ENCODE measurements around the gene EEF1AKMT1.
A peak's percentile ranks its signal among the peaks of the same experiment; 100 is the strongest.

Gene EEF1AKMT1

DNA sequence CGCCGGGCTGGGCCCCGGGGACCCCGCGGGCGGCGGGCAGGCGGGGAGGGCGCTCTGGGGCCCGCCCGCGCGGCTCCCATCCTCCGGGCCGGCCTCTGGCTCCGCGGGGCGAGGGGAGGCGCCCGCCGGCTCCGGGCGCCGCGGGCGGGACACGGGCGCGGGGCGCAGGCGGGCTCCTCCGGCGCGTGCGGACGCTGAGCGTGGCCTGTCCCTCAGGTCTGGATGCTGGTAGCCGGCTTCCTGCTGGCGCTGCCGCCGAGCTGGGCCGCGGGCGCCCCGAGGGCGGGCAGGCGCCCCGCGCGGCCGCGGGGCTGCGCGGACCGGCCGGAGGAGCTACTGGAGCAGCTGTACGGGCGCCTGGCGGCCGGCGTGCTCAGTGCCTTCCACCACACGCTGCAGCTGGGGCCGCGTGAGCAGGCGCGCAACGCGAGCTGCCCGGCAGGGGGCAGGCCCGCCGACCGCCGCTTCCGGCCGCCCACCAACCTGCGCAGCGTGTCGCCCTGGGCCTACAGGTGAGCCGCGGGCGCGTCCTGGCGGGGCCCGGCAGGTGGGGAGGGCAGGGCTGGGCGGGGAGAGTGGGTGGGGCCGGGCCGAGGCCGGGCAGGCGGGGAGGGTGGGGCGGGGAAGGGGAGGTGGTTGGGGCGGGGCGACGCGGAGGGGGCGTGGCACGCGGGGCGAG, 69.8 kb downstream of the EEF1AKMT1 start:
- TF ChIP-seq TAF1 (IDR thresholded peaks at IDR 0.05; ENCODE audit: borderline replicate concordance, low read depth, low read length) (0 out of 2 replicates have a peak, but pooled peaks have one; percentile 24), POLR2AphosphoS5 (IDR thresholded peaks at IDR 0.05; ENCODE audit: low read depth, low read length) (no peak), POLR2A (IDR thresholded peaks at IDR 0.05; ENCODE audit: low read depth, low read length) (peak; percentile 29; the same call in 1 of the 2 replicates)
- FAIRE-seq: peak; percentile 94
- DNase-seq (ENCODE audit: insufficient read length): peak; percentile 92

DNA sequence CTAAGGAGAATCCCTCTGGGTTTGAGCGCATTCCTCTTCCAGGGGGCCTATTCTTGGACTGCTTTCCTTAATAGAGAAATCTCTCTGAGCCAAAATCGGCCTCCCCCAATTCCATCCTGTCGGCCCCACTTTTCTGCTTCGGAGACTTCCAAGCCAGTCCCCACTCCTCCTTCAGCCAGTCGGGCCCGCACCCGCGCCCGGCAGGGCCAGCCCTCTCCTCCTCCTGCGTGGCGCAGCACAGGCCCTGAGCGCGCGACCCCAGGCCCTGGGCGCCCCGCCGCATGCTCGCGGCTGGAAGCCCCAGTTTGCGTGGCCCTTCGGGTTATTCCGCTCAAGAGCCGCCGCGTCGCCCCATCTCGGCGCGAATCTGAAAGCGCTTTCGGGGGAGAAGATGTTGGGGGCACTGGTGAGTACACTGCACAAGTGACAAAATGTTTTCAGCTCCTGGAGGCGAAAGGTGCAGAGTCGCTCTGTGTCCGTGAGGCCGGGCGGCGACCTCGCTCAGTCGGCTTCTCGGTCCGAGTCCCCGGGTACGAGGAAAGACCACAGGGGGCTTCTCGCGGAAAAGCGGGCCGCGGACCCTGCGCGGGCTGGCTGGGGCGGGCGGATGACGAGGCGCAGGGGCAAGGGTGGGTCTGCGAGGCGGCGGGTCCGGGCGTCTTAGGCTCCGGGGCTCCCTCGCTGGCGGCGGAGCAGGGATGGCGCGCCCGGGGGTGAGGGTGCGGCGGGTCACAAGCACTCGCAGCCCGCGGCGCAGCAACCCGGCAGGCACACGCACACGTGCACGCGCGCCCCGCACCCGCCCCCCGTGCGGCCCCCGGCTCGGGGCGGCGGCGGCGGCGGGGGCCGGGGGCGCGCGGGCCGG, 70.6 kb downstream of the EEF1AKMT1 start, which contains the start of gene IL17D:
IL17D (plus strand) TSS at position 785 of the 865 bp plus-strand sequence. CDS start 303 bp downstream, outside the sequence.
- peak; percentile 57 for DNase-seq (ENCODE audit: insufficient read length)
- TF ChIP-seq POLR2A (IDR thresholded peaks at IDR 0.05; ENCODE audit: low read depth, low read length): no peak
- TF ChIP-seq TAF1 (IDR thresholded peaks at IDR 0.05; ENCODE audit: borderline replicate concordance, low read depth, low read length): no peak
- TF ChIP-seq POLR2AphosphoS5 (IDR thresholded peaks at IDR 0.05; ENCODE audit: low read depth, low read length): no peak
- FAIRE-seq: peak; percentile 14

DNA sequence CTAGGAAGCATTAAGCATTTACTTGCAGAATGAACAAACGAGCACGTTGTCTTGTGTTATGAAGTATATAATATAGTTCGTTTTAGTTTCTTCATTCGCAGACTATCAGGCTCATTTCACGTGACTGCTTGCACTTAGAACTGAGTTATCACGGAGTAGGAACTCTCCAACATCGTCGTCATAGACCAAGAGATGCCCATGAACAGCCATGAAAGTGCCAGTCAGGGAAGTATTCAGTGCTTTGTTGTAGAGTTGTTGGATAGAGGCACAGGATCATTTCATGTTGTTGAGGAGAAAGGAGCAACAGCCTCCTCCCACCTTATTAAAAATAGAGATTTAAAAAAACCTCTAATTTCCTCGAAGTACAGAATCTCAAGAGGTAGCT, 71.2 kb downstream of the EEF1AKMT1 start:
- DNase-seq (ENCODE audit: insufficient read length) (no peak), FAIRE-seq (no peak)
- no peak for TF ChIP-seq TAF1 (IDR thresholded peaks at IDR 0.05; ENCODE audit: borderline replicate concordance, low read depth, low read length)
- no peak for TF ChIP-seq POLR2AphosphoS5 (IDR thresholded peaks at IDR 0.05; ENCODE audit: low read depth, low read length)
- TF ChIP-seq POLR2A (IDR thresholded peaks at IDR 0.05; ENCODE audit: low read depth, low read length): no peak

DNA sequence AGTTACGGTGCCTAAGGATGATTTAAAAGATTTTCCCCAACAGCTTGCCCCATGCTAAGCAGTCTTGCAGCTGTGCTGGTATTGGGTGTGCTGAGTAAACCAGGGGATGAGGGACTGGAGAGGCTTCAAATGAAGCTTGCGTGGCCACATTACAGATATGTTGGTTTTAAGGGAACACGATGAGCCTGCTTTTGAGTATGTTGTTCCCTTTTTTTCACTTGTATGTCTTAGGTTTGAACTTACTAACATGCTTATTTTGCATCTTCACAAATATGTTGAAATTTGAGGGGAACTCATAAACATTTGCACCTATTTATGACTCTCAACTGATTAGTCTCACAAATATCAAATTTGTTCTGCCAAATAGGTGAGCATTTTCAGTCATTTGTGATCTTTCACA, 72.3 kb downstream of the EEF1AKMT1 start:
- no peak for FAIRE-seq

DNA sequence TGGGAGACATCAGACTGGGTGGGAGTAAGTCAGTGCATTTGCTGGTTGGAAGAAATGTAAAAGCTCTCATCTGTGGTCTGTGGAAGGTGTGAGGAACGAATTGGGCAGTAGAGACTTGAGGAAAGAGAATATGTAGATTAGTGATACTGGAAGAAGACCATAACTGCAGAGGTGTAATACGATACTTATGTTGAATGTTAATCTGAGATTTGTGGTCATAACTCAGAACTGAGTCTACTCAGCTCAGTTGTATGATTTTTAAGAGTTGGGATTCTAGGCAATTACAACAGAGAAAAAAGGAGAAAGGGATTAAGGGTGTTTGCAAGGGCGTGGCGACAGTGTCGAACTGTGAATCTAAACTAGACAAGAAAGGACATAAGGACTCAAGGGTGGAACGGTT, 73.5 kb downstream of the EEF1AKMT1 start:
- DNase-seq (ENCODE audit: insufficient read length): no peak
- TF ChIP-seq TAF1 (IDR thresholded peaks at IDR 0.05; ENCODE audit: borderline replicate concordance, low read depth, low read length) (no peak), POLR2AphosphoS5 (IDR thresholded peaks at IDR 0.05; ENCODE audit: low read depth, low read length) (no peak), POLR2A (IDR thresholded peaks at IDR 0.05; ENCODE audit: low read depth, low read length) (no peak)
- no peak for FAIRE-seq

More for the DNA sequence above, 72.3 kb downstream of the EEF1AKMT1 start:
- TF ChIP-seq TAF1 (IDR thresholded peaks at IDR 0.05; ENCODE audit: borderline replicate concordance, low read depth, low read length) (no peak), POLR2AphosphoS5 (IDR thresholded peaks at IDR 0.05; ENCODE audit: low read depth, low read length) (no peak), POLR2A (IDR thresholded peaks at IDR 0.05; ENCODE audit: low read depth, low read length) (no peak)
- DNase-seq (ENCODE audit: insufficient read length): no peak

DNA sequence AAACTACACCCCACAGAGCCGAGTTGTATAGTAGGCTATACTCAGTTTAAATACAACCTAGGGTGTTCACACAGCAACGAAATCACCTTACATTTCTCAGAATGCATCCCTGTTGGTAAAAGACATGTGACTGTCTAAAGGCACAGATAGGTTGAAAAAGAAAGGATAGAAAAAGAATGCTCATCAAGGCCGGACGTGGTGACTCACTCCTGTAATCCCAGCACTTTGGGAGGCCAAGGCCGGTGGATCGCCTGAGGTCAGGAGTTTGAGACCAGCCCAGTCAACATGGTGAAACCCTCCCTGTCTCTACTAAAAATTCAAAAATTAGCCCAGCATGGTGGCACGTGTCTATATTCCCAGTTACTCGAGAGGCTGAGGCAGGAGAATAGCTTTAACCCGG, 74.0 kb downstream of the EEF1AKMT1 start:
- DNase-seq (ENCODE audit: insufficient read length): no peak
- TF ChIP-seq TAF1 (IDR thresholded peaks at IDR 0.05; ENCODE audit: borderline replicate concordance, low read depth, low read length) (no peak), POLR2A (IDR thresholded peaks at IDR 0.05; ENCODE audit: low read depth, low read length) (no peak), POLR2AphosphoS5 (IDR thresholded peaks at IDR 0.05; ENCODE audit: low read depth, low read length) (no peak)
- FAIRE-seq: no peak

DNA sequence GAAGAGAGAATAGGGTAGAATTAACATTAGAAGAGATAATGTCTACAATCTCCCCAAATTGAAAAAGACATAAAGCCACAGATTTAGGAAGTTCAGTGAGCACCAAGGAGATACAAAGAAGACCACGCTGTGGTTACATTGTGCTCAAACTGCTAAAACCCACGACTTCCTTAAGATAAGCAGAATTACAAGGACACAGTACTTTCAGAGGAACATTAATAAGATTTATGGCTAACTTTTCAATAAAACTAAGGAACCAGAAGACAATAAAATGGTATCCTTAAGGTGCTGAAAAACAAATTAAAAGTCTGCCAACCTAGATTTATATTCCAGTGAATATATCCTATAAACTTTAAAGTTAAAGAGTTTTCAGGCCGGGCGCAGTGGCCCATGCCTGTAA, 77.7 kb downstream of the EEF1AKMT1 start:
- DNase-seq (ENCODE audit: insufficient read length): no peak
- FAIRE-seq: no peak
- TF ChIP-seq TAF1 (IDR thresholded peaks at IDR 0.05; ENCODE audit: borderline replicate concordance, low read depth, low read length) (no peak), POLR2AphosphoS5 (IDR thresholded peaks at IDR 0.05; ENCODE audit: low read depth, low read length) (no peak), POLR2A (IDR thresholded peaks at IDR 0.05; ENCODE audit: low read depth, low read length) (no peak)

DNA sequence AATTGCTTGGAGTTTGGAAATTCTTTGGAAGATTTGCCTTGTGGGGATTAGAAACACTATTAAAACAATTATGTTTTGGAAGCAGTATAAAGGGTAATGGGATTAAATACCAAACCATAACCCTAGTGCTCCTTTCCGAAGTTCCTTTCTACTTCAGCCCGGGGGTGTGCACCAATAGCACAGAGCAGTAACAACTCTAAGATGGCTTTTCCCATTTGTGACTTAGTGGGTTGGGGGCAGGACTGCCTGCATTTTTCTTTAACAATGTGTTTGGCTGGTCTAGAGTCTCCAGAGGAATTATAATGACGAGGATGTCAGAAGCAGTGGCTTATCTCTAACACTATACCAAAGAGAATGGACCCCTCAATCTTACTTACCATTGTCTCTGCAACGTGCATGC, 82.1 kb downstream of the EEF1AKMT1 start:
- TF ChIP-seq POLR2AphosphoS5 (IDR thresholded peaks at IDR 0.05; ENCODE audit: low read depth, low read length): no peak
- TF ChIP-seq POLR2A (IDR thresholded peaks at IDR 0.05; ENCODE audit: low read depth, low read length): no peak
- TF ChIP-seq TAF1 (IDR thresholded peaks at IDR 0.05; ENCODE audit: borderline replicate concordance, low read depth, low read length): no peak
- DNase-seq (ENCODE audit: insufficient read length) (no peak), FAIRE-seq (no peak)

DNA sequence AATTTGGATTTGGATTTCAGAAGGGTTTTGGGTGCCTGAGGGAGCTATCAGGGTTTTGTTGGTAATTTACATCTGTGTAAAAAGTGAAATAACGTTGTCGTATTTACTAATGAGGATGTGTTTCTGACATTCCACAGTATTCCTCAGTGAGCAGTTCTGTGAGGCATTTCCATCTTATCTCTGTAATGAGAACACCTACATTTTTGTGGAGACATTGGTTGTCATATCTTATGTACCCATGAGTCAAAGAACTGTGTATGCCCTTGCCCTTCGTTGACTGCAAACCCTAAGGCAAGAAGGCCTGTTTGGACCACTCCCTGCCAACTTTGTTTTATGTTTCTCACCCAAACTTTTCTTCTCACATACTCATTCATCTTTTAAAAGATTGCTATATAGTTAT, 84.5 kb downstream of the EEF1AKMT1 start:
- no peak for TF ChIP-seq TAF1 (IDR thresholded peaks at IDR 0.05; ENCODE audit: borderline replicate concordance, low read depth, low read length)
- TF ChIP-seq POLR2AphosphoS5 (IDR thresholded peaks at IDR 0.05; ENCODE audit: low read depth, low read length): no peak
- TF ChIP-seq POLR2A (IDR thresholded peaks at IDR 0.05; ENCODE audit: low read depth, low read length): no peak
- FAIRE-seq: no peak
- DNase-seq (ENCODE audit: insufficient read length): no peak

DNA sequence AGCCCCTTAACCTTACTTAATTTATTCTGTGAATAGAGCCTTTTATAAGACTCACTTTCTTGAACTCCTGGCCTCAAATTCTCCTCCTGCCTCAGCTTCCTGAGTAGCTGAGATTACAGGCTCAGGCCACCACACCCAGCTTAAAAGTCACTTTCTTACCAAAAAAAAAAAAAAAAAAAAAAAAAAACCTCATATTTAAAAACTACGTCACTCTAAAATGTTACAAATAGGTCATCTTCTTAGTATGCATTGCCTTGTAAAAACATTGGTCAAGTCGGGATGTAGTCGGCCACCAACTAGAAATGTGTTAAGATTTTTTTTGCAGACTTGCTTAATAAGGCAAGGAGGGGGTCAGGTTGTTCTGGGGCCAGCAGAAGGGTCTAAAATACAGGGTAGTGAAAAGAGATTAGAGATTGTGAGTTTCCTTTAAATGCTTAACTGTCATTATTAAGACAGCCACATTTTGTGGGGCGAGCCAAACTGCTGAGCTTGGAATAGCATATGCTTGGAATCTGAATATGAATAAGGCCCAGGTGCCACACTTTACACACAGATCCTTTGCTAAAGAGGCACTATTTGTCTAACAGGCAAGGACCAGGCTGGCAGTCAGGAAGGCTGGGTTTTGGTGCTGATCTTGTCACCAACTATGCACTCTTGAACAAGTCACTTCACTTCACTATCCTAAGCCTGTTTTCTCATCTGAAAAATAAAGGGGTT, 86.7 kb downstream of the EEF1AKMT1 start:
- DNase-seq (ENCODE audit: insufficient read length): no peak
- no peak for TF ChIP-seq POLR2AphosphoS5 (IDR thresholded peaks at IDR 0.05; ENCODE audit: low read depth, low read length)
- TF ChIP-seq POLR2A (IDR thresholded peaks at IDR 0.05; ENCODE audit: low read depth, low read length): no peak
- TF ChIP-seq TAF1 (IDR thresholded peaks at IDR 0.05; ENCODE audit: borderline replicate concordance, low read depth, low read length): no peak
- no peak for FAIRE-seq

DNA sequence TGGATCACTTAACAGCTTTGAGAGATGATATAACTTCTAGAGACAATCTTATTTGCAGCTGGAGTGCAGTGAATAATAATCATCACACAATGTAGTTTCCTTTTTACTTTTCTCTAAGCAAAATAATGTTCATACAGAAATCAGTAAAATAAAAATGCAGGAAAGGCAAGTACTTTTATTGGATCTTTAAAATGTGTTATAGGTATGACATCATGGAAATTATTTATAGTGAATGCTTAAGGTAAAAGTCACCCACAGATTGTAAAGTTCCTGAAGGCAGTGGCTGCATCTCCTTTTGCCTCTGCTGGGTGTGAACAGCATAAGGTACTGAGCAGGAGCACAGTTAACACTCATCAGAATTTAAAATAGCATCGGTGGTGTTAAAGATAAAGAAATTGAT, 87.6 kb downstream of the EEF1AKMT1 start:
- TF ChIP-seq POLR2A (IDR thresholded peaks at IDR 0.05; ENCODE audit: low read depth, low read length): no peak
- TF ChIP-seq POLR2AphosphoS5 (IDR thresholded peaks at IDR 0.05; ENCODE audit: low read depth, low read length): no peak
- no peak for TF ChIP-seq TAF1 (IDR thresholded peaks at IDR 0.05; ENCODE audit: borderline replicate concordance, low read depth, low read length)
- DNase-seq (ENCODE audit: insufficient read length) (no peak), FAIRE-seq (no peak)

All from GM12892 (cell line).